T-helper 1 cell treated with Interleukin-12 subunit alpha and Interleukin-12 subunit beta and Interleukin-4 antibody, amounts not matched to agents 30 μg/mL and 1 μg/mL, for 36 hours (primary cell): Measurements from ENCODE around the gene SPG11.
A peak's percentile ranks its signal among the peaks of the same experiment; 100 is the strongest.
"Not testable (repeated sequence)": the region's sequence is repeated elsewhere in the genome, so short reads cannot be mapped to it uniquely, and the experiment has no call there.

Experiments used
- H3K27ac Mint-ChIP-seq: one replicate; pipeline ENCODE4 v1.8.0; 2021; ENCODE audit warnings: mild to moderate bottlenecking, mixed read lengths
- H3K27me3 Mint-ChIP-seq: one replicate; pipeline ENCODE4 v1.8.0; 2021; ENCODE audit warnings: low read depth, mixed read lengths
- H3K36me3 Mint-ChIP-seq: one replicate; pipeline ENCODE4 v1.8.0; 2021; ENCODE audit warnings: low read depth, mixed read lengths
- H3K4me1 Mint-ChIP-seq: one replicate; pipeline ENCODE4 v1.8.0; 2021; ENCODE audit warnings: low read depth, mixed read lengths
- H3K4me3 Mint-ChIP-seq: one replicate; pipeline ENCODE4 v1.8.0; 2021; ENCODE audit warnings: mild to moderate bottlenecking, moderate library complexity, mixed read lengths
- H3K9me3 Mint-ChIP-seq: one replicate; pipeline ENCODE4 v1.8.0; 2021; ENCODE audit warnings: mixed read lengths

Gene SPG11

DNA sequence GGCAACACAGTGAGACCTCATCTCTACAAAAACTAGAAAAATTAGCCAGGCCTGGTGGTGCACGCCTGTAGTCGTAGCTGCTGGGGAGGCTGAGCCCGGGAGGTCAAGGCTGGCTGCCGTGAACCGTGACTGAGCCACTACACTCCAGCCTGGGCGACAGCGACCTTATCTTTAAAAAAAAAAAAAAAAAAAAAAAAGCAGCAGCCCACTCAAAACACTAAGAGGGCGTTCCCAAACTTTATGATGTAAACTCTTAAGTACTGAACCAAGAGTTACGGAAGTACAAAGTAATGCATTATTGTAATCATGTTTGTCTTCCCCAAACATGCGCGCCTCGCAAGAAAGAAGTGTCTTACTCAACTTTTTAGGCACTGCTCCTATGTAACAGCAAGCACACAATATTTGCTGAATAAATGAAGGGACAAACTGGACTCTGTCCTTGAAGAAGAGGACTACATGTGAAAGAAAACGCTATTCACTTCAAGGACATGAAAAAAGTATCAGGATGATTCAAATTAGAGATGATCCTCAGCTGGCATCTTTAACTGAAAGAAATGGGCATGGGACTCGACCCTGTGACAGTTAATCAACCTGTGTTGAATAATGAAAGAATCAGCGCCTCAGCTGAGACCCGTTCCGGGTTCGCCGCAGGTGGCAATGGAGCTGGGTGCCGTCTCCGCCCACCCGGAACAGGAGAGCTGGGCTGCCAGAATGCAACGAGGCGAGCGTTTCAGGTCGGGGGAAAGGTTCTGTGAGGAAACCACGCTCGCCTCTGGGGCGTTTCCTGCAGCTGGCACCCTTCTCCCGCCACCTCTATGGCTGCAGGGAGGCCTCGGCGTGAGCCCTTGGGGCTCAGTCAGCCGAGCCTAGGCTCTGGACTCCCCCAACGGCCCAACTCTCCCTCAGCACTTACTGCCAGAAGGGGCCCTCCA lies 718 bp downstream of the SPG11 start:
- Mint-ChIP-seq H3K4me3 (peak overlapping the region; percentile 75), H3K36me3 (peaks cover 12% of the 10 kb centered on the region), H3K9me3 (no peaks in the 10 kb centered on the region), H3K4me1 (peaks cover 51% of the 10 kb centered on the region), H3K27me3 (no peaks in the 10 kb centered on the region), H3K27ac (peak overlapping the region; percentile 90)

DNA sequence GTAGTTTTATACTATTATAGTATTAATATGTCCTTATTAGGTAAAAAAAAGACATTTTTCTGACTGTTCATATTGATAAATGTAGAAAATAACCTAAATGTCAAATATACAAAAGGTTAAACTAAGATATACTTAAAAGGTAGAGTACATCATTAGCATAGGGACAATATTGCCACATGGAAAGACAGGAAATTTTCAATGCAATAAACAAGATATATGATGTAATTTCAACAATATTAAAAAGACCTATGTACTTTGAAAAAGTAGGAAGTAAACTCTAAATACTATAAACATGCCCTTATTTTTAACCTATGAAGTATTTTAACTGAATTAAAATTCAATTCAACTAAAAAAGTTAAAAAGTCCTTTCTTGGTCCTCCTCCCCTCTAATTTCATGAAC lies 1.9 kb downstream of the SPG11 start:
- Mint-ChIP-seq H3K36me3 (peaks cover 19% of the 10 kb centered on the region), H3K9me3 (no peaks in the 10 kb centered on the region), H3K4me1 (peaks cover 44% of the 10 kb centered on the region)

DNA sequence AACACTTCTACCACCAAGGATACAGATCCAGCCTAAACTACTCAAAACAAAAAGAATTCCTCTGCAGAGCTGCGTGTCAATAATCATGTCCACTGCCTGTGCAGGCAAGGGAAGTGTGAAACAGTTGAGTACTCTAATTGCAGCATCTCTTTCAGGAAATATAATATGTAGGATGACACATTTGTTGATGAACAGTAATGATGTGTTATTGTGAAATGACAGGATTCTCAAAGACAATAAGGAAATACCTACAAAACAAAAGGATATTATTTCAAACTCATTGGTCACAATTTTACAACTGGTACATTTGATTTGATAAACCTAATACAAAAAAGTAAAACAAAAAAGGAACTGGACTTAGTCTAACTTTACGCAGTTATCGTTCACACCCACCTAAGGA lies 4.4 kb downstream of the SPG11 start:
- H3K36me3 Mint-ChIP-seq: peaks cover 31% of the 10 kb centered on the region
- H3K9me3 Mint-ChIP-seq: no peaks in the 10 kb centered on the region
- no peak overlapping the region for H3K27ac Mint-ChIP-seq
- H3K27me3 Mint-ChIP-seq: no peaks in the 10 kb centered on the region
- H3K4me1 Mint-ChIP-seq: peaks cover 31% of the 10 kb centered on the region
- no peak overlapping the region for H3K4me3 Mint-ChIP-seq

More for the DNA sequence above, 1.9 kb downstream of the SPG11 start:
- Mint-ChIP-seq H3K4me3 (peak overlapping the region; percentile 22), H3K27me3 (no peaks in the 10 kb centered on the region), H3K27ac (no peak overlapping the region)

- H3K4me1 Mint-ChIP-seq: peaks cover 27% of the 10 kb centered on the region
- no peak overlapping the region for H3K4me3 Mint-ChIP-seq
- H3K27me3 Mint-ChIP-seq: no peaks in the 10 kb centered on the region
- H3K9me3 Mint-ChIP-seq: no peaks in the 10 kb centered on the region
- no peak overlapping the region for H3K27ac Mint-ChIP-seq
- peaks cover 40% of the 10 kb centered on the region for H3K36me3 Mint-ChIP-seq
These were observed 6.1 kb downstream of the SPG11 start for GRCh38 chr15:44657378-44657777.

GRCh38 chr15:44656913-44657312 lies 6.5 kb downstream of the SPG11 start:
- Mint-ChIP-seq H3K36me3 (peaks cover 44% of the 10 kb centered on the region), H3K4me3 (no peak overlapping the region), H3K4me1 (peaks cover 30% of the 10 kb centered on the region), H3K27me3 (no peaks in the 10 kb centered on the region), H3K9me3 (no peaks in the 10 kb centered on the region), H3K27ac (no peak overlapping the region)

DNA sequence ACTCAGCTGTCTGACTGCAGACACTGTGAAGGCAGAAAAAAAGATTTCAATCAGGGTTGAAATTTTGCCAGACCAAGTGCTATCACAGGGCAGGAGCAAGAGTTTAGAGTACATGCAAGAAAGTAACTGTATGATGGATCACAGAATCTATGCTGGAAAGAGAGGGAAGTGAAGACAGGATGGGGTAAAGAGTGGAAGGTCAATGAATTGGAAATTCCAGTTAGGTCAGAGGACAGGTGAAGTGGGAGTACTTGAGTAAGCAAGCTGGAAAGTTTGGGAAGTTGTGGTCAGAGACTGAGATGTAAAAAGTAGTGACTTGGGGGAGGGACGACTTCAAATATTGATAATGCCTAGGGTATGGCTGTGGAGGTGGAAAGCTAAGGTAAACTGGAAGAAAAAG lies 7.2 kb downstream of the SPG11 start:
- Mint-ChIP-seq H3K27me3 (no peaks in the 10 kb centered on the region), H3K4me3 (no peak overlapping the region), H3K27ac (no peak overlapping the region), H3K9me3 (no peaks in the 10 kb centered on the region), H3K36me3 (peaks cover 49% of the 10 kb centered on the region), H3K4me1 (peaks cover 26% of the 10 kb centered on the region)

GRCh38 chr15:44654858-44655257 lies 8.6 kb downstream of the SPG11 start:
- Mint-ChIP-seq H3K4me3 (no peak overlapping the region), H3K4me1 (peaks cover 21% of the 10 kb centered on the region), H3K9me3 (no peaks in the 10 kb centered on the region), H3K27ac (no peak overlapping the region), H3K36me3 (peaks cover 55% of the 10 kb centered on the region), H3K27me3 (no peaks in the 10 kb centered on the region)

DNA sequence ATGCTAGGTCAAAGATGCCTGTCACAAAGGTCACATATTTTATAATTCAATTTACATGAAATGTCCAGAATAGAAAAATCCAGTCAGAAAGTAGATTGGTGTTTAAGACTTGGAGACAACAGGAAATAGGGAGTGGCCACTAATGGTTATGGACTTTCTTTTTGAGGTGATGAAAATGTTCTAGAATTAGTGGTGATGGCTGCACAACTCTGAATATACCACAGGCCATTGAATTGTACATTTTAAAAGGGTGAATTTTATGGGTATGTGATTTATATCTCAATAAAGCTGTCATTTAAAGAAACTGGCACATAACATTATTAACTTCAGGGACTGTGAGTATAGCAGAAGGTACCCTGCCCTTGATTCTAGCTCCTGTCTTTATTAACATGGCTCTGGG lies 15.8 kb downstream of the SPG11 start:
- peaks cover 16% of the 10 kb centered on the region for H3K9me3 Mint-ChIP-seq
- H3K4me1 Mint-ChIP-seq: peaks cover 24% of the 10 kb centered on the region
- H3K36me3 Mint-ChIP-seq: peaks cover 64% of the 10 kb centered on the region
- H3K27me3 Mint-ChIP-seq: no peaks in the 10 kb centered on the region
- H3K27ac Mint-ChIP-seq: peak overlapping the region; percentile 8
- H3K4me3 Mint-ChIP-seq: no peak overlapping the region

DNA sequence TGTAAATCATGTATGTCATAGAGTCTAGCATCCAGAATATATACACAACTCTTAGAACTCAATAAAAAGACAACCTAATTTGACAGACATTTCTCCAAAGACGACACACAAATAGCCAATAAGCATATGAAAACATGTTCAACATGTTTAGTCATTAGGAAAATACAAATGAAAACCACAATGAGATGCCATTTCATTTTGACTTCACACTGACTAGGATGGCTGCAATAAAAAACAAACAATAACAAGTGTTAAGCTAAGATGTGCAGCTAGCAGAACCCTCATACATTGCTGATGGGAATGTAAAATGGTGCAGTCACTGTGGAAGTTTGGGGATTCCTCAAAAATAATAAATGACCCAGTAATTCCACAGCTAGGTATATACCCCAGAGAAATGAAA lies 16.4 kb downstream of the SPG11 start:
- Mint-ChIP-seq H3K4me3 (no peak overlapping the region), H3K9me3 (peaks cover 16% of the 10 kb centered on the region), H3K4me1 (peaks cover 21% of the 10 kb centered on the region), H3K36me3 (peaks cover 61% of the 10 kb centered on the region), H3K27ac (peak overlapping the region; percentile 8), H3K27me3 (no peaks in the 10 kb centered on the region)

DNA sequence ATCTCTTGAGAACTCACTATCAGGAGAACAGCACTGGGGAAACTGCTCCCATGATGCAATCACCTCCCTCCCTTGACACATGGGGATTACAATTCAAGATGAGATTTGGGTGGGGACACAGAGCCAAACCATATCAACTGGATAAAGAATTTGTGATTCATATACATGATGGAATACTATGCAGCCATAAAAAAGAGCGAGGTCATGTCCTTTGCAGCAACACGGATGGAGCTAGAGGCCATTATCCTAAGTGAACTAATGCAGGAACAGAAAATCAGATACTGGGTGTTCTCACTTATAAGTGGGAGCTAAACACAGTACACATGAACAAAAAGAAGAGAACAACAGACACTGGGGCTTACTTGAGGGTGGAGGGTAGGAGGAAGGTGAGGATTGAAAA lies 17.0 kb downstream of the SPG11 start:
- Mint-ChIP-seq H3K27me3 (no peaks in the 10 kb centered on the region), H3K4me1 (peaks cover 21% of the 10 kb centered on the region), H3K27ac (peak overlapping the region; percentile 68), H3K4me3 (no peak overlapping the region), H3K9me3 (peaks cover 16% of the 10 kb centered on the region), H3K36me3 (peaks cover 58% of the 10 kb centered on the region)

DNA sequence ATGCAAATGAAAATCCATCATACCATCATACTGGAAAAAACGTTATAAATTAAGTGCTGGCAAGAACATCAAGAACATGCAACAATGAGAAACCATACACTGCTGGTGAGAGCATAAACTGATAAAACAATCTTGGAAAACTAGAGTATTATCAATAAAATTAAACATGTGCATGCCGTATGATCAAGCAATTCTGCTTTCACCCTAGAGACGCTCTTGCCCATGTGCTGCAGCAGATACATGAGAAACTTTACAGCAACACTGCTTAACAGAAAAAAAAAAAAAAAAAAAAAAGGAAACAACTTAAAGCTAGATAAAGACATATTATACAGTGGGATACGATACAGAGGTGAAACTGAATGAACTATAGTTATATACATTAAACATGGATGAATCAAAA lies 21.8 kb downstream of the SPG11 start:
- no peaks in the 10 kb centered on the region for H3K27me3 Mint-ChIP-seq
- H3K4me3 Mint-ChIP-seq: no peak overlapping the region
- peaks cover 12% of the 10 kb centered on the region for H3K9me3 Mint-ChIP-seq
- peaks cover 18% of the 10 kb centered on the region for H3K4me1 Mint-ChIP-seq
- H3K36me3 Mint-ChIP-seq: peaks cover 39% of the 10 kb centered on the region
- H3K27ac Mint-ChIP-seq: no peak overlapping the region

GRCh38 chr15:44636976-44637375 lies 26.5 kb downstream of the SPG11 start:
- H3K36me3 Mint-ChIP-seq: peaks cover 32% of the 10 kb centered on the region
- no peaks in the 10 kb centered on the region for H3K27me3 Mint-ChIP-seq
- peaks cover 4% of the 10 kb centered on the region for H3K9me3 Mint-ChIP-seq
- H3K4me3 Mint-ChIP-seq: no peak overlapping the region
- H3K27ac Mint-ChIP-seq: no peak overlapping the region
- H3K4me1 Mint-ChIP-seq: peaks cover 7% of the 10 kb centered on the region

- no peaks in the 10 kb centered on the region for H3K27me3 Mint-ChIP-seq
- peak overlapping the region; percentile 95 for H3K27ac Mint-ChIP-seq
- H3K36me3 Mint-ChIP-seq: peaks cover 41% of the 10 kb centered on the region
- peaks cover 10% of the 10 kb centered on the region for H3K4me1 Mint-ChIP-seq
- peaks cover 4% of the 10 kb centered on the region for H3K9me3 Mint-ChIP-seq
- H3K4me3 Mint-ChIP-seq: peak overlapping the region; percentile 52
These were observed 29.9 kb downstream of the SPG11 start for GRCh38 chr15:44633603-44634002.

- not testable (repeated sequence) for H3K27me3 Mint-ChIP-seq, H3K9me3 Mint-ChIP-seq, H3K27ac Mint-ChIP-seq, H3K4me1 Mint-ChIP-seq, H3K4me3 Mint-ChIP-seq
- peaks cover 52% of the 10 kb centered on the region for H3K36me3 Mint-ChIP-seq
These were observed 38.2 kb downstream of the SPG11 start for GRCh38 chr15:44625286-44625685.

DNA sequence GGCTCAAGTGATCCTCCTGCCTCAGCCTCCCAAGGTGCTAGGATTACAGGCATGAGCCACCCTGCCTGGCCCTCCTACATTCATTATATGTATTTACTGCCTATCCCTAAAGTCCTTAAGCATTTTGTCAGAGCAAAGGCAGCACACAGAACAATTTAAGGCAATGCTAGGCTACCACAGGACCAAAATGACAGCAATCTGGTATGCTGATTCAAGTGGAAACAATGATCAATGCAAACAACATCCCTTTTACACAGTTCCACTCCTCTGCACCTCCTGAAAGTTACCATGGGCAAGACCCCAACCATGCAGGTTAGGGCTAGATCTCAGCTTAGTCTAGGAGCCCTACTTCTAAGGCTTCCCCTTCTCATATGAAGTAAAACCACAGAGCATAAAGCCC lies 40.3 kb downstream of the SPG11 start:
- Mint-ChIP-seq H3K4me3 (no peak overlapping the region), H3K4me1 (peaks cover 4% of the 10 kb centered on the region), H3K9me3 (no peaks in the 10 kb centered on the region), H3K27me3 (no peaks in the 10 kb centered on the region), H3K36me3 (peaks cover 47% of the 10 kb centered on the region), H3K27ac (no peak overlapping the region)
